GM19328 (cell line): ENCODE data around the gene CDC37.

Source experiments
- ATAC-seq: cut with Tn5 transposase; IDR thresholded peaks from one replicate; pipeline ENCODE4 v1.9.1; 2021; ENCODE audit warnings: mild to moderate bottlenecking, moderate library complexity; ENCODE audit not compliant: unreplicated experiment

CDC37 gene

DNA sequence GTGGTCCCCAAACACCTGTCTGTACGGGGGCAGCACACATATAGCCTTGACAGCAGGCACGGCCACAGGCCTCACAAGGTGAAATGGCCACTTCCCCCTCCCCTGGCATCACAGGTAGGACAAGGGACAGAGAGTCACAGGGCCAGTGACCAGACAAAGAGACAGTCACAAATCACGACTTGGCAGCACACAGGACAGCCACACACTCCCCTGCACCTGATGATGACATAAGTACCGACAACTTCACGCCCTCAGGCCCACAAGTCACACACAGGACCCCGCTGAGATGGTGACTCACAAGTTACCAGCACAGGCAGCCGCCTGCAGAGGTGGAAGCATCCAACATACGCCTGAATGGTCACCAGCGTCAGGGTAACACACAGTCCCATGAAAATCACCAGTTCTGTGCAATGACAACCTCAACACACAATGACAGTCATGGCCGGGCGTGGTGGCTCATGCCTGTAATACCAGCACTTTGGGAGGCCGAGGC is 39.5 kb downstream of the CDC37 start:
- no peak for ATAC-seq

DNA sequence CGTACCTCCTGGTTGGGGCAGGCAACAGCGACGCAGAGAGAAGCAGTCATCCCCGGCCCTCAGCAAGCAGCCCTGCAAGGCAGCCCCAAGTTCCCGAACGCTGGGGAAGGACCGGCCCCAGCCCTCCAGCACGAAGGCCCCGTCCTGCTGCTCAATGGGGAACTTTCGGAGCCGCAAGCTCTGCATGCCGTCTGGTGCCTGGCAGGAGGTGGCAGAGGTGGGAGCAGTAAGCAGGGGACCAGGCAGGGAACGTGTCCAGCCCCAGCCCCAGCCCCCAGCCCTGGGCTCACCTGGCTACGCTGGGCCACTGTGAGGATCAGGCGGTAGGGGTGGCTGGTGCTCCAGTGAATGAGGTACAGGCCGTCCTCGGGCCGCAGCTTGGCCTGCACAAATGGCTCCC is 41.1 kb downstream of the CDC37 start:
- ATAC-seq = no peak

DNA sequence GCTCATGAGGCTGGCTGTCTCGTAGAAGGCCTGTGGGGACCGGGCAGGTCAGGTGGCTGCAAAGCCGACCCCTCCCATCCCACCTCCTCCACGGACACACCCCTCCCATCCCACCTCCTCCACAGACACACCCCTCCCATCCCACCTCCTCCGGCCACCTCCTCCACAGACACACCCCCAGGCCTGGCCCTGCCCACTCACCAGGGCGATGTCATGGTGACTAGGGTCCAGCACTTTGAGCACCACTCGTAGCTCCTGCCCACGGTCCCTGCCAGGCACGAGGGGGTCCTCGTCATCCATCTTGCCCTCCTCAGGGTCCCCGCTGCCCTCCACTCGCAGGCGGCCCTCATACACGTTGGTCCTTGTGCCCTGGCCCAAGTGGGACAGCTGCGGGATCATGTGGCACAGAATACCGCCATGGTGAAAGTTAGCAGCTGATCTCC is 41.8 kb downstream of the CDC37 start:
- no peak for ATAC-seq

DNA sequence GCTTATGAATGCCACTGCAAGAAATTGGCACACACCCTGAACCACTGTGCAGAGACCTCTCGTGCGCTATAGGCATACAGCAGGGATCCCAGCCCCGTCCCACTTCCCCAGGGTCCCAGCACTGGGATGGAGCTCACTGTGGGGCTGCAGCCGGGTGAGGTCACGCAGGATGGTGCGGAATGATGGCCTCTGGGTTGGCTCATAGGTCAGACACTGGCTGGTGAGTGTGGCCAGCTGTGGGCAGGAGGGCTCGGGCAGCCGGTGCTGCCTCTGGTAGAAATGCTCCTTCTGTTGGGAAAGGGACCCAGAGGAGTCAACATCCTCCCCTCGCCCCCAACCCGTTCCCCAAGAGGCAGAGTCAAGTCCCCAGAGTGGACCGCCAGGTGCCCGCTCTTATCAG is 46.9 kb downstream of the CDC37 start:
- ATAC-seq = no peak

- no peak for ATAC-seq
Observed at GRCh38 chr19:10353793-10354391, 49.5 kb downstream of the CDC37 start.

DNA sequence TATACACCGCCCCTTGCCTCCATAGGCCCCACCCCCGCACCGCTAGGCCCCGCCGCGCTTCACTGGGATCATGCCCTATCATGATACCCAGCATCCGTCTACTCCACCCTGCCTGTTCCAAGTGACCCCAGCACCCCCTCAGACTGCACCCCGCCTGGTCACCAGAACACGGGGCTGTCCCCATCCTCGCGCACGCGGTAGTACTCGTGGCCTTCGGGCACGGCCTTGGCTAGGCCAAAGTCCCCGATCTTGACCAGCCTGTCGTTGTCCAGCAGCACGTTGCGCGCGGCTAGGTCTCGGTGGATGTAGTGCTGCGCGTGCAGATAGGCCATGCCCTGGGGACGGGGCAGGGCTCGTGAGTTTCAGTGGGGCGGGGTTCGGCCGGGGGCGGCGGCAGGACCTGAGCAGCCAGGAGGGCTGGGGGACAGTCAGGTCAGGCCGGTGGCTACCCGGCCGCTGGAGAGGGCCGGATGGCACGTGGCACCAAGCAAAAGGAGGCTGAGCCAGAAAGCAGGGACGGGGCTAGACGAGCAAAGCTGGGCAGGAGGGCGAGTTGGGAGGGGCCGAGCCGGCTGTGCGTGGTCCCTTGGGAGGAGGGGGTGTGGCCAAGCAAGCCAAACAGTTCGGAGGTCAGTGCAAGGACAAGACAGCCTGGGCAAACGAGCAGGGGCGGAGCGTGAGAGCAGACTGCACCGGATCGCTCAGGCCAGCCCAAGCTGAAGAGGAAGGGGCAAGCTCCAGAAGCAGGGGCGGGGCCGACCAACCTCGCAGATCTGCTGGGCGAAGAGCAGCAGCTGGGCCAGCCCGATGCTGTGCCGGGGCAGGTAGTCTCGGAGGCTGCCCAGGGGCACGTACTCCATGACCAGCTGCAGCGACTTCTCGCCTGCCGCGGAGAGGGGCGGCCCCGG is 50.3 kb downstream of the CDC37 start:
- ATAC-seq = no peak

- ATAC-seq = no peak
Observed at GRCh38 chr19:10346509-10346908, 56.8 kb downstream of the CDC37 start.

GRCh38 chr19:10344780-10345179 is 58.6 kb downstream of the CDC37 start:
- no peak for ATAC-seq

DNA sequence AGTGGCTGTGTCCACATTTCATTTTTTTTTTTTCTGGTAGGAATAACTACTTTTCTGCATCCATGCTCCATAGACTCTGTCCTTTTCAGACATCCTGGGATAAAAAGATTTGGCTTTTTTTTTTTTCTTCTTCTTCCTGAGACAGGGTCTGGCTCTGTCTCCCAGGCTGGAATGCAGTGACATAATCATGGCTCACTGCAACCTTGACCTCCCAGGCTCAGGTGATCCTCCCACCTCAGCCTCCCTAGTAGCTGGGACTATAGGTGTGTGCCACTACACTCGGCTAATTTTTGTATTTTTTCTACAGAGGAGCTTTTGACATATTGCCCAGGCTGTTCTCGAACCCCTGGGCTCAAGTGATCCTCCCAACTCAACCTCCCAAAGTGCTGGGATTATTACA is 59.8 kb downstream of the CDC37 start:
- ATAC-seq = no peak
